ENCODE data around the gene SARM1. TPM values are rescaled to one million over a fixed set of nuclear protein-coding genes. Genes with fewer than 3 reads are reported as not detected.
A peak's percentile ranks its signal among the peaks of the same experiment; 100 is the strongest.

Gene SARM1
- total RNA-seq, 1 donor, result 5.8 TPM

- Histone ChIP-seq H2AFZ (ENCODE audit: low read length) (no peak overlapping the region), H3K4me1 (ENCODE audit: insufficient read depth, low read length) (peaks cover 6% of the 10 kb centered on the region), H3K79me2 (ENCODE audit: insufficient read depth, low read length) (no peaks in the 10 kb centered on the region), H3K36me3 (ENCODE audit: insufficient read depth, low read length) (peaks cover 29% of the 10 kb centered on the region), H3K4me2 (ENCODE audit: insufficient read depth, low read length) (no peak overlapping the region), H3K27me3 (ENCODE audit: insufficient read depth, low read length) (no peaks in the 10 kb centered on the region), H4K20me1 (ENCODE audit: insufficient read depth, low read length) (peaks cover under 1% of the 10 kb centered on the region), H3K27ac (ENCODE audit: low read depth, low read length) (no peak overlapping the region), H3K9me3 (ENCODE audit: low read depth, low read length) (no peaks in the 10 kb centered on the region), H3K4me3 (ENCODE audit: insufficient read depth, low read length) (no peak overlapping the region)
- peak; percentile 56 for DNase-seq (ENCODE audit: insufficient read length, low spot score, missing footprints)
- no peak for TF ChIP-seq CTCF (IDR thresholded peaks at IDR 0.05; ENCODE audit: extremely low read depth, low read depth, low read length)
These were observed 6.0 kb upstream of the SARM1 start for GRCh38 chr17:28365487-28365886.

GRCh38 chr17:28366605-28367004 lies 4.9 kb upstream of the SARM1 start:
- H4K20me1 ChIP-seq (ENCODE audit: insufficient read depth, low read length), result peaks cover 4% of the 10 kb centered on the region
- no peak overlapping the region for H3K27ac ChIP-seq (ENCODE audit: low read depth, low read length)
- H3K36me3 ChIP-seq (ENCODE audit: insufficient read depth, low read length), result peaks cover 18% of the 10 kb centered on the region
- no peaks in the 10 kb centered on the region for H3K79me2 ChIP-seq (ENCODE audit: insufficient read depth, low read length)
- peaks cover 7% of the 10 kb centered on the region for H3K4me1 ChIP-seq (ENCODE audit: insufficient read depth, low read length)
- no peak for TF ChIP-seq CTCF (IDR thresholded peaks at IDR 0.05; ENCODE audit: extremely low read depth, low read depth, low read length)
- no peaks in the 10 kb centered on the region for H3K9me3 ChIP-seq (ENCODE audit: low read depth, low read length)
- H3K4me2 ChIP-seq (ENCODE audit: insufficient read depth, low read length), result no peak overlapping the region
- H2AFZ ChIP-seq (ENCODE audit: low read length), result no peak overlapping the region
- H3K4me3 ChIP-seq (ENCODE audit: insufficient read depth, low read length), result no peak overlapping the region
- H3K27me3 ChIP-seq (ENCODE audit: insufficient read depth, low read length), result no peaks in the 10 kb centered on the region
- peak; percentile 68 for DNase-seq (ENCODE audit: insufficient read length, low spot score, missing footprints)

- peaks cover 8% of the 10 kb centered on the region for H3K36me3 ChIP-seq (ENCODE audit: insufficient read depth, low read length)
- peaks cover 7% of the 10 kb centered on the region for H3K27me3 ChIP-seq (ENCODE audit: insufficient read depth, low read length)
- H3K9me3 ChIP-seq (ENCODE audit: low read depth, low read length), result no peaks in the 10 kb centered on the region
- peaks cover 5% of the 10 kb centered on the region for H4K20me1 ChIP-seq (ENCODE audit: insufficient read depth, low read length)
- DNase-seq (ENCODE audit: insufficient read length, low spot score, missing footprints), result peak; percentile 59
- no peak overlapping the region for H3K4me3 ChIP-seq (ENCODE audit: insufficient read depth, low read length)
- H2AFZ ChIP-seq (ENCODE audit: low read length), result no peak overlapping the region
- peaks cover 7% of the 10 kb centered on the region for H3K4me1 ChIP-seq (ENCODE audit: insufficient read depth, low read length)
- H3K79me2 ChIP-seq (ENCODE audit: insufficient read depth, low read length), result no peaks in the 10 kb centered on the region
- H3K27ac ChIP-seq (ENCODE audit: low read depth, low read length), result no peak overlapping the region
- H3K4me2 ChIP-seq (ENCODE audit: insufficient read depth, low read length), result no peak overlapping the region
- no peak for TF ChIP-seq CTCF (IDR thresholded peaks at IDR 0.05; ENCODE audit: extremely low read depth, low read depth, low read length)
These were observed 3.7 kb upstream of the SARM1 start for GRCh38 chr17:28367641-28368305.

- H3K4me1 ChIP-seq (ENCODE audit: insufficient read depth, low read length), result peaks cover 7% of the 10 kb centered on the region
- peaks cover 13% of the 10 kb centered on the region for H3K27me3 ChIP-seq (ENCODE audit: insufficient read depth, low read length)
- H4K20me1 ChIP-seq (ENCODE audit: insufficient read depth, low read length), result peaks cover 11% of the 10 kb centered on the region
- peaks cover 2% of the 10 kb centered on the region for H3K36me3 ChIP-seq (ENCODE audit: insufficient read depth, low read length)
- H3K27ac ChIP-seq (ENCODE audit: low read depth, low read length), result no peak overlapping the region
- TF ChIP-seq CTCF (IDR thresholded peaks at IDR 0.05; ENCODE audit: extremely low read depth, low read depth, low read length), result no peak
- no peaks in the 10 kb centered on the region for H3K9me3 ChIP-seq (ENCODE audit: low read depth, low read length)
- no peak overlapping the region for H3K4me3 ChIP-seq (ENCODE audit: insufficient read depth, low read length)
- peak; percentile 57 for DNase-seq (ENCODE audit: insufficient read length, low spot score, missing footprints)
- no peak overlapping the region for H3K4me2 ChIP-seq (ENCODE audit: insufficient read depth, low read length)
- H3K79me2 ChIP-seq (ENCODE audit: insufficient read depth, low read length), result no peaks in the 10 kb centered on the region
- no peak overlapping the region for H2AFZ ChIP-seq (ENCODE audit: low read length)
These were observed 3.1 kb upstream of the SARM1 start for GRCh38 chr17:28368306-28368831.
